Peyer's patch (tissue), 4 donors: ENCODE measurements around the gene HNRNPLL.

Experiments used
- CTCF ChIP-seq, 6 experiments: fragments of 450-650 bp in 4 of 6; fragments of 200-600 bp in 2 of 6; sonication (generic) in 1 of 6; IDR thresholded peaks; one replicate each; pipeline ENCODE4 v1.5.1; 2017 to 2019; ENCODE audit warnings: antibody characterized with exemption in 6 of 6, mild to moderate bottlenecking in 3 of 6, moderate library complexity in 1 of 6
- POLR2A ChIP-seq, 2 donors: fragments of 450-650 bp; IDR thresholded peaks; one replicate each; pipeline ENCODE4 v1.5.1; 2017; ENCODE audit warnings: antibody characterized with exemption in 2 of 2, mild to moderate bottlenecking in 2 of 2, moderate library complexity in 2 of 2

GRCh38 chr2:38602732-38603401 is at the start of gene HNRNPLL:
- TF ChIP-seq CTCF (IDR thresholded peaks at IDR 0.05) (no peak), POLR2A (IDR thresholded peaks at IDR 0.05) (peak; percentile 97 to 98)
